Breast epithelium (tissue), 3 donors: Measurements from ENCODE around the gene UMODL1.

Experiments
- CTCF ChIP-seq, 3 donors: fragments of 450-650 bp; IDR thresholded peaks; one replicate each; pipeline ENCODE4 v1.5.1; 2016 to 2017; ENCODE audit warnings: antibody characterized with exemption in 3 of 3, mild to moderate bottlenecking in 3 of 3, moderate library complexity in 3 of 3
- POLR2A ChIP-seq: fragments of 450-650 bp; IDR thresholded peaks from one replicate; pipeline ENCODE4 v1.6.1; 2016; ENCODE audit warnings: antibody characterized with exemption, mild to moderate bottlenecking, moderate library complexity

GRCh38 chr21:42154237-42155044 is 83.3 kb downstream of the UMODL1 start:
- TF ChIP-seq CTCF (IDR thresholded peaks at IDR 0.05) (no peak), POLR2A (no peak)
